SK-N-MC (cell line): ENCODE measurements around the gene TADA2B.

ENCODE experiments used
- EZH2 ChIP-seq: fragments of 200-600 bp; sonication (generic); IDR thresholded peaks from one replicate; pipeline ENCODE4 v1.6.1; 2017; ENCODE audit warnings: antibody characterized with exemption
- POLR2AphosphoS5 ChIP-seq: IDR thresholded peaks from 2 replicates; pipeline ENCODE4 v1.6.1; 2012; ENCODE audit warnings: mild to moderate bottlenecking, low read depth, low read length, borderline replicate concordance

- no peak for TF ChIP-seq EZH2
- no peak for TF ChIP-seq POLR2AphosphoS5
Measured at GRCh38 chr4:7018281-7018680, 24.9 kb upstream of the TADA2B start.
